Lower lobe of right lung (tissue), 2 donors: ENCODE measurements around the gene SLC9A9. TPM values are rescaled to one million over a fixed set of nuclear protein-coding genes. Genes with fewer than 3 reads are reported as not detected.

Source experiments
- ATAC-seq, 2 donors: fragments of 200-7000 bp; cut with Tn5 transposase; one replicate each; pipeline ENCODE4 v1.9.1; 2020 to 2022; ENCODE audit warnings: mild to moderate bottlenecking in 2 of 2, moderate library complexity in 2 of 2
- DNase-seq: peaks from one replicate; pipeline ENCODE4 v3.0.0-alpha.2; 2020
- H3K27ac ChIP-seq: fragments of 200-600 bp; one replicate; pipeline ENCODE4 v1.8.0; 2022
- H3K27me3 ChIP-seq: fragments of 200-600 bp; one replicate; pipeline ENCODE4 v1.8.0; 2022; ENCODE audit warnings: low read depth
- H3K36me3 ChIP-seq: fragments of 200-600 bp; one replicate; pipeline ENCODE4 v1.8.0; 2022; ENCODE audit warnings: mild to moderate bottlenecking
- H3K4me1 ChIP-seq: fragments of 200-600 bp; one replicate; pipeline ENCODE4 v1.8.0; 2022
- H3K4me3 ChIP-seq: fragments of 200-600 bp; one replicate; pipeline ENCODE4 v1.8.0; 2022; ENCODE audit warnings: mild to moderate bottlenecking
- H3K9me3 ChIP-seq: fragments of 200-600 bp; one replicate; pipeline ENCODE4 v1.8.0; 2022
- CTCF ChIP-seq: fragments of 200-600 bp; IDR thresholded peaks from one replicate; pipeline ENCODE4 v1.8.0; 2022; ENCODE audit warnings: antibody characterized with exemption, mild to moderate bottlenecking
- intact Hi-C: fragments of 100-400 bp; cut with DNase I; formaldehyde crosslinking; loops from one replicate; pipeline ENCODE4 v1.11.0; 2022
- total RNA-seq: library from RNA; stranded (reverse); fragmentation: NEBNext Ultra II Directional; extraction: Animal tissue kit (Norgen Biotek cat#: 25700); gene quantifications from one replicate; pipeline ENCODE4 v1.2.1, GENCODE V29; 2021
- donor health status: DM: no; HTN: yes; CAD: no; lungs with severe emphysema.

Gene SLC9A9
- total RNA-seq, 1 donor from 2014 or later, result 15.6 TPM

- H3K9me3 ChIP-seq, result no peaks in the 10 kb centered on the region
- TF ChIP-seq CTCF, result no peak
- no peaks in the 10 kb centered on the region for H3K27me3 ChIP-seq
- intact Hi-C loops, result no loop called here
- ATAC-seq (no peak), DNase-seq (no peak)
- H3K4me1 ChIP-seq, result no peaks in the 10 kb centered on the region
- H3K36me3 ChIP-seq, result no peaks in the 10 kb centered on the region
- H3K27ac ChIP-seq, result no peak overlapping the region
- no peak overlapping the region for H3K4me3 ChIP-seq
These were observed 486.7 kb downstream of the SLC9A9 start for GRCh38 chr3:143361589-143361988.

GRCh38 chr3:143360244-143360643 lies 488.0 kb downstream of the SLC9A9 start:
- Histone ChIP-seq H3K27me3 (no peaks in the 10 kb centered on the region), H3K4me3 (no peak overlapping the region), H3K9me3 (no peaks in the 10 kb centered on the region), H3K4me1 (no peaks in the 10 kb centered on the region), H3K36me3 (no peaks in the 10 kb centered on the region), H3K27ac (no peak overlapping the region)
- intact Hi-C loops, result no loop called here
- no peak for DNase-seq
- no peak for ATAC-seq
- no peak for TF ChIP-seq CTCF

GRCh38 chr3:143358793-143359491 lies 489.3 kb downstream of the SLC9A9 start:
- intact Hi-C loops, result no loop called here
- Histone ChIP-seq H3K9me3 (no peaks in the 10 kb centered on the region), H3K4me1 (no peaks in the 10 kb centered on the region), H3K27me3 (no peaks in the 10 kb centered on the region), H3K4me3 (no peak overlapping the region), H3K36me3 (no peaks in the 10 kb centered on the region), H3K27ac (no peak overlapping the region)
- ATAC-seq (no peak), DNase-seq (no peak)
- TF ChIP-seq CTCF, result no peak

- H3K27ac ChIP-seq, result no peak overlapping the region
- no peak for DNase-seq
- no peaks in the 10 kb centered on the region for H3K27me3 ChIP-seq
- intact Hi-C loops, result no loop called here
- H3K9me3 ChIP-seq, result no peaks in the 10 kb centered on the region
- H3K4me3 ChIP-seq, result no peak overlapping the region
- TF ChIP-seq CTCF, result no peak
- no peaks in the 10 kb centered on the region for H3K36me3 ChIP-seq
- peaks cover 2% of the 10 kb centered on the region for H3K4me1 ChIP-seq
- no peak for ATAC-seq
These were observed 490.0 kb downstream of the SLC9A9 start for GRCh38 chr3:143358155-143358792.

- Histone ChIP-seq H3K4me3 (no peak overlapping the region), H3K36me3 (no peaks in the 10 kb centered on the region), H3K9me3 (no peaks in the 10 kb centered on the region), H3K27ac (no peak overlapping the region), H3K27me3 (no peaks in the 10 kb centered on the region), H3K4me1 (peaks cover 8% of the 10 kb centered on the region)
- intact Hi-C loops, result no loop called here
- DNase-seq (no peak), ATAC-seq (no peak)
- no peak for TF ChIP-seq CTCF
These were observed 490.6 kb downstream of the SLC9A9 start for GRCh38 chr3:143357700-143358099.
